ACC112 (cell line): ENCODE results near the gene HIVEP3.

Experiments
- H2AFZ ChIP-seq: fragments of 200-600 bp; sonication (generic); one replicate; pipeline ENCODE4 v1.6.0; 2017; ENCODE audit warnings: antibody characterized with exemption, low read length; ENCODE audit not compliant: unreplicated experiment
- H3K27ac ChIP-seq: fragments of 200-600 bp; sonication (generic); 2 replicates; pipeline ENCODE4 v1.5.1; 2014; ENCODE audit warnings: low read depth, mild to moderate bottlenecking, antibody characterized with exemption, low read length, moderate library complexity
- H3K27me3 ChIP-seq: fragments of 200-600 bp; sonication (generic); 2 replicates; pipeline ENCODE4 v1.6.1; 2014; ENCODE audit warnings: mild to moderate bottlenecking, antibody characterized with exemption, low read length, moderate library complexity, mixed read lengths; ENCODE audit not compliant: insufficient read depth
- H3K36me3 ChIP-seq: fragments of 200-600 bp; sonication (generic); 2 replicates; pipeline ENCODE4 v1.6.1; 2016; ENCODE audit warnings: mild to moderate bottlenecking, antibody characterized with exemption, low read length, moderate library complexity, mixed read lengths; ENCODE audit not compliant: insufficient read depth
- H3K4me1 ChIP-seq: fragments of 200-600 bp; sonication (generic); one replicate; pipeline ENCODE4 v1.6.1; 2016; ENCODE audit warnings: low read length, mixed read lengths; ENCODE audit not compliant: insufficient read depth, unreplicated experiment, control insufficient read depth
- H3K4me3 ChIP-seq: fragments of 200-600 bp; sonication (generic); 2 replicates; pipeline ENCODE4 v1.5.1; 2014; ENCODE audit warnings: mild to moderate bottlenecking, low read depth, low read length
- H3K79me2 ChIP-seq: fragments of 200-600 bp; sonication (generic); one replicate; pipeline ENCODE4 v1.6.0; 2016; ENCODE audit warnings: low read length; ENCODE audit not compliant: control insufficient read depth, unreplicated experiment, insufficient read depth

Gene HIVEP3

DNA sequence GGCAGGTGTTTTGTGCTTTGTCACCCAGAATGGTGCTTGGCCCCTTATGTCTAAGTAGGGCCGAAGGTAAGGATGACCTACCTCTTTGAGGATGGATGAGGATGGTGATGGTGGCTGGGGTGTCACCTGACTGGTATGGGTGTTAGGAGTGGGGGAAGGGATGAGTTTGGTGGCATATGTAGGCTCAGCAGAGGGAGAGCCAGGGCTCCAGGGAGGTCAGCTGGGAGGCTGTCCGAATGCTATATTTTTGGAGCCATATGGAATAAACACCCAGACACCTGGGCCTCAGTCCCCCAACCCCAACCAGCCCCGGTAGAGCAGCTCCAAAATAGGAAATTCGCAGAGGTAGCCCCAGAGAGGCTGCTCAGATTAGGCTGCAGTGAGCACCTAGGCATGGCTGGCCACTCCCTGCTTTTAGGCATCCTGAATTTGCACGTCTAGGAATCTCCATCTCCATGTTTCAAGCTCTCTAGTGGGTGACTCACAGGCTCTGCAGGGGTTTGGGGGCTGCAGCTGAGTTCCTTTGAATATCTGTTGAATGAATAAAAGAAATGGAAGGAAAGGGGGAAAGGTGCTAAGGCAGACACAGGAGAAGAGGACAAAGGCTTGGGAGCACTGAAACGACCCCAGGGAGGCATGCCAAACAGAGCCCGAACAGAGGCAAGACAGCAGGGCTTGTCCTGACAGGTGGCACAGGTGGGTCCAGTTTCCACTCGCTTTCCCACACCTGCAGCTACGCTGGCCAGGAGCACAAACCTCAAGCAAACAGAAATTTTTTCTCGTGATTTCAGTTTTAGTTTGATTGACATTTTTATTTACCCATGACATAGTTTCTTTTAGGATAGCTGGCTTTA is 299.0 kb downstream of the HIVEP3 start:
- H3K36me3 ChIP-seq, result no peaks in the 10 kb centered on the region
- H2AFZ ChIP-seq, result no peak overlapping the region
- no peaks in the 10 kb centered on the region for H3K27me3 ChIP-seq
- peaks cover 18% of the 10 kb centered on the region for H3K4me1 ChIP-seq
- H3K79me2 ChIP-seq, result no peaks in the 10 kb centered on the region
- no peak overlapping the region for H3K27ac ChIP-seq
- no peak overlapping the region for H3K4me3 ChIP-seq

DNA sequence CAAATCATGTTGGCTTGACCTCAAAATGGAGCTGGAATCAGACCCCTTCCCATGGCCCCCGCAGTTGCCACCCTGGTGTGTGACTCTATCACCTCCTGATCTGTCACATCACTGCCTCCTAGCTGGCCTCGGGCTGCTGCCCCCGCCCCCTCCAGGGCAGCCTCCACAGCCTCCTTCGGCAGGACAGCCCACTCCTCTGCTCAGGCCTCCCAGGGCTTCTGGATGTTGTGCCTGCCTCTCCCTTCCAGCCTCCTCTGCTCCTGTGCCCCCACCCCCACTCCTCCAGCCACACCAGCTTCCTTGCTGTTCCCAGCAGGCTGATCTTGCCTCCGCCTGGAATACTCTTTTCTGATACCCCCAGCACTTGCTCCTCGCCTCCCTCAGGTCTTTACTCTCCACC is 299.9 kb downstream of the HIVEP3 start:
- peaks cover 19% of the 10 kb centered on the region for H3K4me1 ChIP-seq
- H3K27me3 ChIP-seq, result no peaks in the 10 kb centered on the region
- no peaks in the 10 kb centered on the region for H3K36me3 ChIP-seq
- H3K79me2 ChIP-seq, result no peaks in the 10 kb centered on the region
- no peak overlapping the region for H3K4me3 ChIP-seq
- no peak overlapping the region for H2AFZ ChIP-seq
- H3K27ac ChIP-seq, result no peak overlapping the region

DNA sequence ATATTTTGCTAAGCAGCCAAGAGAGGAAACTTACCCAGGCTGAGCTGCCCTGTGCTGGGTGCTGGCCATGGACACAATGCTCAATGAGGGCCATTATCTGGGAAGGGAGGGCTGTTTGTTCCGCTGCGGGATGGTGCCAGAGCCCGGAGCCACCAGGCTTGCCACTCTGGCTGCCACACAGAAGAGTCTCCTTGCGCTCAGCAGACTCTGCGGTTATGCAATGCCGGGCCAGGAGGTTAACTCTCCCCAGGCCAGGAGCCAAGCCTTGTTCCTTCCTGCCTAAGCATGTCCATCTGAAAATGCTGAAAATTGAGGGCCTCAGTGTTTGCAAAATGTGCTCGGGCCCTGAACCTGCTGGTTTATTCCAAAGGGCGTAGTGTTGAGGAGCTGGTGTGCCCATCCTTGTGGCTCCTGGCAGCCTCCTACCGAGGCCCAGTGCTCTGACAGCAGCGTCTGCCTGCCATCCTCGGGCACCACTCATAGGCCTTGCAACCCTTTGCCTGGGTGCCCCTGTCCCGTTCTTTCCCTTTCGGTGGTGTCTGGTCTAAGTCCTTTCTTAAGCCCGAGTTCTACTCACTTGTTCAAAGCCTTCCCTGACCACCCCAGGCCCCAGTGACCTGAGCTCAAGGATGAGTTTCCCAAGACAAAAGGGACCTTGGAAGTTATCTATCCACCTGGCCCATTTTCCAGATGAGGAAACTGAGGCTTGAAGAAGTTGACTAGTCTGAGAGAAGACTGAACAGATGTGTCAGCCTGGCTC is 300.5 kb downstream of the HIVEP3 start:
- no peak overlapping the region for H3K4me3 ChIP-seq
- no peak overlapping the region for H2AFZ ChIP-seq
- H3K27me3 ChIP-seq, result no peaks in the 10 kb centered on the region
- H3K36me3 ChIP-seq, result no peaks in the 10 kb centered on the region
- H3K4me1 ChIP-seq, result peaks cover 20% of the 10 kb centered on the region
- H3K79me2 ChIP-seq, result no peaks in the 10 kb centered on the region
- H3K27ac ChIP-seq, result no peak overlapping the region

DNA sequence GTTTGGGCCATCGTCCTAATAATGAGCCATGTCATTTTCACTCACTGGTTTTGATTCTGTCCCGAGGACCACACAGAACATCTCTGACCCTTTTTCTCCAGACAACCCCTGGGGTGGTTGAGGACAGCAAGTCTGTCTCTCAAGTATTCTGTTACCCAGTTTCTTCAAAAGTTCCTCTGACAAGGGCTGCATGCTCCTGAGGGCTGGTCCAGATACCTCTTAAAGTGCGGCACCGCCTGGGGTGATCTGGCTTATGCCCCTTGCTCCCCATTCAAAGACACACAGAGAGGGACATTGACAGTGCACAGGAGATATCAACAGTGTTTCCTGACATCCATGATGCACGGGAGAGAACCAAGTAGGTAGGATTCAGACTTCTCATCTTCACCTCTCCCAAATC is 301.4 kb downstream of the HIVEP3 start:
- Histone ChIP-seq H3K4me1 (peaks cover 12% of the 10 kb centered on the region), H2AFZ (no peak overlapping the region), H3K27me3 (no peaks in the 10 kb centered on the region), H3K36me3 (no peaks in the 10 kb centered on the region), H3K27ac (no peak overlapping the region), H3K4me3 (no peak overlapping the region), H3K79me2 (no peaks in the 10 kb centered on the region)

DNA sequence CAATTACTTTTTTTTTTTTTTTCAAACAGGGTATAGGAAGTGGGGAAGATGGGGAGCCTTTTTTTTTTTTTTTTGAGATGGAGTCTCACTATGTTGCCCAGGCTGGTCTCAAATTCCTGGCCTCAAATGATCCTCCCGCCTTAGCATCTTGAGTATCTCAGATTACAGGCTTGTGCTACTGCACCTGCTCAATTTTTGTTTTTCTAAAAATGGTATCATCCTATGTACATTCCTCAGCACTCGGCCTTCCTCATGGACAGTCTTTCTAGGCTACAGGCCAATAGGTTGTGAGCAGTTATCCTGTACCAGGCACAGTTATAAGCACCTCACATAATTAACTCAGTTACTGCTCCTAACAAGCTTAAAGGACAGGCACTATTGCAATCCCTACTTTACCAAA is 302.2 kb downstream of the HIVEP3 start:
- Histone ChIP-seq H3K36me3 (no peaks in the 10 kb centered on the region), H3K4me3 (no peak overlapping the region), H3K79me2 (no peaks in the 10 kb centered on the region), H2AFZ (no peak overlapping the region), H3K27me3 (no peaks in the 10 kb centered on the region), H3K27ac (no peak overlapping the region), H3K4me1 (peaks cover 12% of the 10 kb centered on the region)

DNA sequence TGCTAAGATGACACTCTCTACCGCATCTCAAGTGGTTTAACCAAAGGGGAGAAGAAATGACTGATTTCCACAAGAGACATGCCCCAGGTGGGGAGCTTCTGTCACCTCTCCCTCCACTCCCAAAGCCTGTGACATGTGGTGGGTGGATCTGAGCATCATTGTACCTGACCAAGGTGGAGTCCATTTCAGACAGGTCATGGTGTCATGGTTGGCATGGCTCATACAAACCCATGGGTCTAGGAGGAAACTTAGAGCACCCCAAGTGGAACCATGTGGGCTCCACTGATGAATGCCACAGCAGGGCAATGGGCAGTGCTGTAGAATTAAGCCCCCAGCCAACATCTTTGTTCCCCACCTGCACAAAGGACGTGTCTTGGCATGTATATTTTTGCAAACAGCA is 302.7 kb downstream of the HIVEP3 start:
- Histone ChIP-seq H3K36me3 (no peaks in the 10 kb centered on the region), H3K27ac (no peak overlapping the region), H3K27me3 (no peaks in the 10 kb centered on the region), H2AFZ (no peak overlapping the region), H3K79me2 (no peaks in the 10 kb centered on the region), H3K4me3 (no peak overlapping the region), H3K4me1 (peaks cover 12% of the 10 kb centered on the region)

DNA sequence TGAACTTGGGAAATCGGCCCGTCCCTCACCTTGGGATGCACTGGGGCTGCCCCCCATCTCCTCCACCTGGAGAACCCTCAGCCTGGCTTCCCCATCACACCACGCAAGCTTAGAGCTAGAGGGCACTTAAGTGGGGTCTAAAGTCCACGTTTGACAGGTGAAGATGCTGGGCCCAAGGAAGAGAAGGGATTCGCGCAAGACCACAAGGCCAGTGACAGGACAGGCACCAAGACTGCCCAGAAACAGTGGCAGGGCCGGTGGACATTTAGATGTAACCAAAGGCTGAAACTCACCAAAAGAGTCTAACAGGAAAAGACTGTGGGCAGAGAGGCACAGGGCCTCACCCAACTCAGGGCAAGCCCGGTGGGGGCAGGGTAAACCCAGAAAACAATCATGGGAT is 303.4 kb downstream of the HIVEP3 start:
- Histone ChIP-seq H3K4me3 (no peak overlapping the region), H3K27me3 (no peaks in the 10 kb centered on the region), H2AFZ (no peak overlapping the region), H3K27ac (no peak overlapping the region), H3K4me1 (peaks cover 12% of the 10 kb centered on the region), H3K36me3 (no peaks in the 10 kb centered on the region), H3K79me2 (no peaks in the 10 kb centered on the region)

DNA sequence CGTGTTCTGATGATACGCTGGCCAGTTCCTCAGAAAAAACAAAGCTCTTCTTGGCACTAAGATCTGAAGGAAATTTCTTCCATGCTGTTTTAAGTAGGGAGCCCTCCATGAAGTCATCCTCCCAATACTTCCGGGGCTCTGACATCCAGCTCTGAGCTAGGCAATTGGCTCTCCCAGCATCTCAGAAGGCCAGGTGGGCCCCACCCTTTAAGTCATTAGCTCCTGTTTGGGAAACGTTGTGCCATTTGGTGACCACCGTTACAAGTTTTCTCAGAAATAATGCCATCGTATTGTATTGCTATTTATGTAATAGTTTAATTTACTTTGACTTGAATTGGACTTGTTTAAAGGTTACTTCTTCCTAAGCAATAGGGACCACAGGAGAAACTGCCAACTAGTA is 303.9 kb downstream of the HIVEP3 start:
- Histone ChIP-seq H3K27me3 (no peaks in the 10 kb centered on the region), H3K4me1 (peaks cover 12% of the 10 kb centered on the region), H3K36me3 (no peaks in the 10 kb centered on the region), H3K79me2 (no peaks in the 10 kb centered on the region), H3K4me3 (no peak overlapping the region), H3K27ac (no peak overlapping the region), H2AFZ (no peak overlapping the region)

DNA sequence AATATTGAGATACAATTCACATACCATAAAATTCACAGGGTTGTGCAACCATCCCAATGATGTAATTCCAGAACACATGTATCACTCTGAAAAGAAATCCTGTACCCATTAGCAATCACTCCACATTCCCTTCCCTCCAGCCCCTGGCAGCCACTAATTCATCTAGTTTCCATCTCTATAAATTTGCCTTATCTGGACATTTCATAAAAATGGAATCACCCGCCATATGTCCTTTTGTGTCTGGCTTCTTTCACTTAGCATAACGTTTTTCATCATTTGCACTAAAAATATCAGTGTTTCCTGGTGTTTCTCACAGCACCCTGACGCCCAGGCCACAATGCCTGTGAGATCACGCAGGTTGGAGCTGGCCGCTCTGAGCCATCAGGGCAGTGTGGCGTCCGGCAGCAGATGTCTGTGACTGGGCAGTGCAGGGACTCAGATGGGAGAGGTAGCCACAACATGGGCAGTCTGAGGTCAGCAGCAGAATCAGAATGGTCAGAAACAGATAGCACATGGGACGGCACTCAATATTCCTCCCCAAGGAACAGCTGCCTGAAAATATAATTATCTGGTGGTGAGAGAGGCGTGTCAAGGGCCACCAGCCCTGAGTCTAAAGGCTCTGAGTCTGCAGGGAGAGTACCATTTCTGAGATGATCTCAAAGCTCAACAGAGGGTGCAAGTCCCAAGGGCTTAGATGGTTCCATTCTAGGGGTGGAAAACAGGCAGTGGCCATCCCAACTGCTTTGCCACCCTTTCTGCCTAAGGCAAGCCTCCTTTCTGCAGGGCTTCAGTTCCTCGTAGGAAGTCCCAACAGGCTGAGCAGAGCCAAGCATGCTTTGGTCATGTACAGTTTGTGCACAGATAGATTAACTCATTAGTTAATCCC is 304.8 kb downstream of the HIVEP3 start:
- H3K27ac ChIP-seq, result no peak overlapping the region

DNA sequence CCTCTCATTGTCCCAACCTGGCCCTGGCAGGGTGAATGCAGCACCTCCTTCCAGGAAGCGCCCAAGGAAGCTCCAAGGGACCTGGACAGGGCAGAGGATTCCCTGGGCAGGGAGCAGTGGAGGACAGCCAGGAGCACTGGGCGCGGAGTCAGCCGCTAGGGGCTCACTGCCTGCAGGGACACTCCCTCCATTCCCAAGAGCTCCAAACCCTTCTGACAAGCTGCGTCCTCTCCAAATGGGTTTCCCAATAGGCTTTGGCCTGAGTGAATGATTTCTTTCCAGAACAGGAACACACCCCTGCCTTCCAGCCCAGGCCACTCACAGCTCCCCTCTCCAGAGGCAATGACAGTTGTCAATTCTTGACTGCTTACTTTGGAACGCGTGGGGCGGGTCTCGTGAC is 305.8 kb downstream of the HIVEP3 start:
- H3K4me1 ChIP-seq, result peaks cover 6% of the 10 kb centered on the region
- H2AFZ ChIP-seq, result no peak overlapping the region
- H3K79me2 ChIP-seq, result no peaks in the 10 kb centered on the region
- H3K27ac ChIP-seq, result no peak overlapping the region
- no peak overlapping the region for H3K4me3 ChIP-seq
- H3K27me3 ChIP-seq, result no peaks in the 10 kb centered on the region
- H3K36me3 ChIP-seq, result no peaks in the 10 kb centered on the region

More for the DNA sequence above, 304.8 kb downstream of the HIVEP3 start:
- no peaks in the 10 kb centered on the region for H3K36me3 ChIP-seq
- no peak overlapping the region for H3K4me3 ChIP-seq
- H3K4me1 ChIP-seq, result peaks cover 12% of the 10 kb centered on the region
- H3K27me3 ChIP-seq, result no peaks in the 10 kb centered on the region
- H3K79me2 ChIP-seq, result no peaks in the 10 kb centered on the region
- H2AFZ ChIP-seq, result no peak overlapping the region
